GM23248 (cell line): ENCODE data around the gene NMT1. TPM values are rescaled to one million over a fixed set of nuclear protein-coding genes. Genes with fewer than 3 reads are reported as not detected.

Experiments used
- DNase-seq: peaks from one replicate; pipeline ENCODE4 v3.0.0-alpha.2; 2015
- H2AFZ ChIP-seq: fragments of 200-600 bp; sonication (generic); 2 replicates; pipeline ENCODE4 v1.6.1; 2016; ENCODE audit warnings: antibody characterized with exemption
- H3F3A ChIP-seq: fragments of 200-600 bp; sonication (generic); 2 replicates; pipeline ENCODE4 v1.6.1; 2016; ENCODE audit warnings: mild to moderate bottlenecking, antibody characterized with exemption, mixed run types; ENCODE audit not compliant: insufficient read depth
- H3K27ac ChIP-seq: fragments of 200-600 bp; sonication (generic); 2 replicates; pipeline ENCODE4 v1.5.1; 2016; ENCODE audit warnings: mild to moderate bottlenecking
- H3K27me3 ChIP-seq: fragments of 200-600 bp; sonication (generic); replicated peaks from 2 replicates; pipeline ENCODE4 v1.6.1; 2016; ENCODE audit warnings: mild to moderate bottlenecking; ENCODE audit not compliant: insufficient read depth
- H3K36me3 ChIP-seq: fragments of 200-600 bp; sonication (generic); 2 replicates; pipeline ENCODE4 v1.6.1; 2016; ENCODE audit warnings: low read depth, mild to moderate bottlenecking
- H3K4me1 ChIP-seq: fragments of 200-600 bp; sonication (generic); 2 replicates; pipeline ENCODE4 v1.6.1; 2016; ENCODE audit warnings: mild to moderate bottlenecking; ENCODE audit not compliant: insufficient read depth
- H3K4me2 ChIP-seq: fragments of 200-600 bp; sonication (generic); one replicate; pipeline ENCODE4 v1.6.1; 2016; ENCODE audit warnings: mild to moderate bottlenecking; ENCODE audit not compliant: unreplicated experiment
- H3K4me3 ChIP-seq: fragments of 200-600 bp; sonication (generic); 2 replicates; pipeline ENCODE4 v1.5.1; 2016; ENCODE audit warnings: mild to moderate bottlenecking
- H3K79me2 ChIP-seq: fragments of 200-600 bp; sonication (generic); 2 replicates; pipeline ENCODE4 v1.6.1; 2016; ENCODE audit warnings: mild to moderate bottlenecking; ENCODE audit not compliant: insufficient read depth
- H3K9ac ChIP-seq: fragments of 200-600 bp; sonication (generic); 2 replicates; pipeline ENCODE4 v1.6.1; 2016; ENCODE audit warnings: mild to moderate bottlenecking
- H3K9me2 ChIP-seq: fragments of 200-600 bp; sonication (generic); 2 replicates; pipeline ENCODE4 v1.6.1; 2016; ENCODE audit warnings: mixed run types, mild to moderate bottlenecking, moderate library complexity; ENCODE audit not compliant: insufficient read depth
- H3K9me3 ChIP-seq: fragments of 200-600 bp; sonication (generic); one replicate; pipeline ENCODE4 v1.6.1; 2017; ENCODE audit warnings: low read depth
- H4K20me1 ChIP-seq: fragments of 200-600 bp; sonication (generic); 2 replicates; pipeline ENCODE4 v1.6.0; 2016; ENCODE audit not compliant: insufficient read depth
- EZH2 ChIP-seq: fragments of 200-600 bp; sonication (generic); IDR thresholded peaks from 2 replicates; pipeline ENCODE4 v1.6.1; 2018; ENCODE audit warnings: antibody characterized with exemption, mild to moderate bottlenecking; ENCODE audit not compliant: insufficient read depth, poor library complexity, severe bottlenecking
- EZH2phosphoT487 ChIP-seq: fragments of 200-600 bp; sonication (generic); IDR thresholded peaks from 2 replicates; pipeline ENCODE4 v1.6.1; 2018; ENCODE audit warnings: antibody characterized with exemption, moderate library complexity, mild to moderate bottlenecking, low read depth; ENCODE audit not compliant: insufficient read depth
- WGBS, 2 experiments: methylation state at CpG; one replicate each; pipeline ENCODE4 v1.1.6; 2015 to 2017; ENCODE audit warnings: low lambda C conversion rate in 2 of 2, low coverage in 1 of 2; ENCODE audit errors: missing lambda C conversion rate in 2 of 2; 5-methylcytosine and 5-hydroxymethylcytosine counted together
- in situ Hi-C: fragments of 300-500 bp; cut with MboI; formaldehyde crosslinking; loops from 2 replicates; pipeline ENCODE4 v1.15.0; 2020
- polyA plus RNA-seq: library from polyadenylated mRNA; unstranded; fragments of >200 nt; fragmentation: Nextera tagmentation; extraction: Ambion mirVana; gene quantifications from 2 replicates; pipeline ENCODE4 v1.2.1, GENCODE V29; 2016
- total RNA-seq: library from RNA; depleted of rRNA; stranded (reverse); fragments of >200 nt; shearing (Covaris generic); gene quantifications from 2 replicates; pipeline ENCODE4 v1.2.3, GENCODE V29; 2014

NMT1 gene
- total and polyA plus RNA-seq, 2 experiments from 2014 or later: 61.8 to 95.7 TPM

GRCh38 chr17:45107293-45108010, 46.3 kb downstream of the NMT1 start:
- DNase-seq: no peak
- no peaks in the 10 kb centered on the region for H4K20me1 ChIP-seq
- H3K27me3 ChIP-seq: no peaks in the 10 kb centered on the region
- no peaks in the 10 kb centered on the region for H3K4me1 ChIP-seq
- H3K36me3 ChIP-seq: peaks cover 20% of the 10 kb centered on the region
- H3K9ac ChIP-seq: no peak overlapping the region
- no peaks in the 10 kb centered on the region for H3K79me2 ChIP-seq
- H3F3A ChIP-seq: peaks cover 18% of the 10 kb centered on the region
- WGBS, 2 experiments: 84 to 85% methylated on average over 13 of the region's 13 CpGs
- H3K4me2 ChIP-seq: no peak overlapping the region
- no peaks in the 10 kb centered on the region for H3K9me2 ChIP-seq
- TF ChIP-seq EZH2 (no peak), EZH2phosphoT487 (no peak)
- in situ Hi-C loops: no loop called here
- no peak overlapping the region for H3K4me3 ChIP-seq
- no peak overlapping the region for H3K27ac ChIP-seq
- no peak overlapping the region for H2AFZ ChIP-seq
- H3K9me3 ChIP-seq: no peaks in the 10 kb centered on the region

- Histone ChIP-seq H3F3A (peaks cover 18% of the 10 kb centered on the region), H3K4me3 (no peak overlapping the region), H3K9me3 (no peaks in the 10 kb centered on the region), H2AFZ (no peak overlapping the region), H3K9me2 (no peaks in the 10 kb centered on the region), H3K79me2 (no peaks in the 10 kb centered on the region), H3K27me3 (no peaks in the 10 kb centered on the region), H3K4me2 (no peak overlapping the region), H3K9ac (no peak overlapping the region), H4K20me1 (no peaks in the 10 kb centered on the region), H3K36me3 (peaks cover 16% of the 10 kb centered on the region), H3K27ac (no peak overlapping the region), H3K4me1 (no peaks in the 10 kb centered on the region)
- in situ Hi-C loops: no loop called here
- 49 to 62% methylated on average over 9 of the region's 9 CpGs for WGBS, 2 experiments
- DNase-seq: no peak
- no peak for TF ChIP-seq EZH2
- no peak for TF ChIP-seq EZH2phosphoT487
Measured at GRCh38 chr17:45108051-45108450, 46.9 kb downstream of the NMT1 start.

- no peak overlapping the region for H3K4me3 ChIP-seq
- H3K36me3 ChIP-seq: peaks cover 8% of the 10 kb centered on the region; the same call in 1 of the 2 replicates
- WGBS, 2 experiments: 73 to 75% methylated on average over 12 of the region's 12 CpGs
- TF ChIP-seq EZH2: no peak
- no peak for TF ChIP-seq EZH2phosphoT487
- H3F3A ChIP-seq: peaks cover 18% of the 10 kb centered on the region
- no peak overlapping the region for H2AFZ ChIP-seq
- in situ Hi-C loops: no loop called here
- no peak for DNase-seq
- no peak overlapping the region for H3K9ac ChIP-seq
- H3K27ac ChIP-seq: no peak overlapping the region
- H3K27me3 ChIP-seq: no peaks in the 10 kb centered on the region
- no peaks in the 10 kb centered on the region for H3K9me3 ChIP-seq
- H3K4me2 ChIP-seq: no peak overlapping the region
- no peaks in the 10 kb centered on the region for H4K20me1 ChIP-seq
- no peaks in the 10 kb centered on the region for H3K79me2 ChIP-seq
- no peaks in the 10 kb centered on the region for H3K4me1 ChIP-seq
- no peaks in the 10 kb centered on the region for H3K9me2 ChIP-seq
Measured at GRCh38 chr17:45108595-45109521, 47.7 kb downstream of the NMT1 start.

GRCh38 chr17:45110676-45111611, 49.8 kb downstream of the NMT1 start:
- H3K27ac ChIP-seq: no peak overlapping the region
- 45 to 47% methylated on average over 14 to 16 of the region's 16 CpGs for WGBS, 2 experiments

More at GRCh38 chr17:45110676-45111611, 49.8 kb downstream of the NMT1 start:
- H3F3A ChIP-seq: peaks cover 18% of the 10 kb centered on the region
- H3K4me3 ChIP-seq: no peak overlapping the region
- H4K20me1 ChIP-seq: no peaks in the 10 kb centered on the region
- no peaks in the 10 kb centered on the region for H3K27me3 ChIP-seq
- H3K9me2 ChIP-seq: no peaks in the 10 kb centered on the region
- in situ Hi-C loops: no loop called here
- no peak overlapping the region for H3K9ac ChIP-seq
- TF ChIP-seq EZH2: no peak
- no peak for TF ChIP-seq EZH2phosphoT487
- no peak overlapping the region for H2AFZ ChIP-seq
- H3K4me1 ChIP-seq: no peaks in the 10 kb centered on the region
- H3K4me2 ChIP-seq: no peak overlapping the region
- DNase-seq: peak; percentile 43
- no peaks in the 10 kb centered on the region for H3K79me2 ChIP-seq
- H3K36me3 ChIP-seq: no peaks in the 10 kb centered on the region; the same call in 1 of the 2 replicates
- no peaks in the 10 kb centered on the region for H3K9me3 ChIP-seq
